Kidney capillary endothelial cell (primary cell): Measurements from ENCODE around the gene CFD.
"Not testable (repeated sequence)": the region's sequence is repeated elsewhere in the genome, so short reads cannot be mapped to it uniquely, and the experiment has no call there.

Source experiments
- DNase-seq: peaks from one replicate; pipeline ENCODE4 v3.0.0-alpha.2; 2018; ENCODE audit warnings: low spot score

CFD gene

GRCh38 chr19:852136-853013, 7.1 kb upstream of the CFD start, which contains the start of gene ELANE:
TSS of gene ELANE (plus strand) at chr19:852303. CDS start at chr19:852329, 26 bp downstream.
- DNase-seq = no peak

GRCh38 chr19:853014-853585, 6.4 kb upstream of the CFD start:
- no peak for DNase-seq

DNA sequence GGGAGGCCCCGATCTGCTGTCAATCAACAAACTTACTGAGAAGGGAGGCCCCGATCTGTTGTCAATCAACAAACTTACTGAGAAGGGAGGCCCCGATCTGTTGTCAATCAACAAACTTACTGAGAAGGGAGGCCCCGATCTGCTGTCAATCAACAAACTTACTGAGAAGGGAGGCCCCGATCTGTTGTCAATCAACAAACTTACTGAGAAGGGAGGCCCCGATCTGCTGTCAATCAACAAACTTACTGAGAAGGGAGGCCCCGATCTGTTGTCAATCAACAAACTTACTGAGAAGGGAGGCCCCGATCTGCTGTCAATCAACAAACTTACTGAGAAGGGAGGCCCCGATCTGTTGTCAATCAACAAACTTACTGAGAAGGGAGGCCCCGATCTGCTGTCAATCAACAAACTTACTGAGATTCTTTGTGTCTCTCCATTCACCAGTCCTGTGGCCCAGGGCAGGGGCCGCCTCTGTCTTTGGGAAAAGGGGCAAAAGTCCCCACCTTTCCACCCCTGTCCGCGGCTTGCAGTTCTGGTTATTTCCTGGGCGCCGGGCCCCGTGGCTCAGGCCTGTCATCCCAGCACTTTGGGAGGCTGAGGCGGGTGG, 5.7 kb upstream of the CFD start:
- DNase-seq = not testable (repeated sequence)

DNA sequence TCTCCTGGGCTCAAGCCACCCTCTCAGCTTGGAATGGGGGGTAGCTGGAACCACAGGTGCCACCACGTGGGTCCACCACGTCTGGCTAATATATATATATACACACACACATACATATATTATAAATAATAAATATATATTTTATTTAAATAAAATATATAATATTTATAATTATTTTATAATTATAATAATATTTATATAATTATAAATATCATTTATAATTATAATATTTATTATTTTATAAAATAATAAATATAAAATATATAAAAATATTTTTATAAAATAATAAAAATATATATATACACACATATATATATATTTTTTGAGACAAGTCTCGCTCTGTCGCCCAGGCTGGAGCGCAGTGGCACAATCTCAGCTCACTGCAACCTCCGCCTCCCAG, 4.9 kb upstream of the CFD start:
- DNase-seq = no peak

DNA sequence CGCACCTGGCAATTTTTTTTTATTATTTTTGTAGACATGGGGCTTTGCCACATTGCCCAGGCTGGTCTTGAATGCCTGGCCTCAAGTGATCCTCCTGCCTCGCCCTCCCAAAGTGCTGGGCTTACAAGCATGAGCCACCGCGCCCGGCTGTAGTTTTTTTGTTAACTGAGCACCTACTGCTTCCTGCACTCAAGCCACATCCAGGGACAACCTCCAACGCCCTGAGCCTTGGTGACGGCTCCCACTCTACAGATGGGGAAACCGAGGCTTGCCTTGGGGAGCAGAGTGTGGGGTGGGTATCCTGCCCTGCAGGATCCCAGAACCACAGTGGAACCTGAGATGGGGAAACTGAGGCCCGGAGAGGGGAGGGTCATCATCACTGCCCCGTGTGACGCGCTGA, 4.3 kb upstream of the CFD start:
- DNase-seq = no peak

- DNase-seq = no peak
Observed at GRCh38 chr19:855566-856120, 3.8 kb upstream of the CFD start.

- no peak for DNase-seq
Observed at GRCh38 chr19:858284-858683, 1.2 kb upstream of the CFD start.

DNA sequence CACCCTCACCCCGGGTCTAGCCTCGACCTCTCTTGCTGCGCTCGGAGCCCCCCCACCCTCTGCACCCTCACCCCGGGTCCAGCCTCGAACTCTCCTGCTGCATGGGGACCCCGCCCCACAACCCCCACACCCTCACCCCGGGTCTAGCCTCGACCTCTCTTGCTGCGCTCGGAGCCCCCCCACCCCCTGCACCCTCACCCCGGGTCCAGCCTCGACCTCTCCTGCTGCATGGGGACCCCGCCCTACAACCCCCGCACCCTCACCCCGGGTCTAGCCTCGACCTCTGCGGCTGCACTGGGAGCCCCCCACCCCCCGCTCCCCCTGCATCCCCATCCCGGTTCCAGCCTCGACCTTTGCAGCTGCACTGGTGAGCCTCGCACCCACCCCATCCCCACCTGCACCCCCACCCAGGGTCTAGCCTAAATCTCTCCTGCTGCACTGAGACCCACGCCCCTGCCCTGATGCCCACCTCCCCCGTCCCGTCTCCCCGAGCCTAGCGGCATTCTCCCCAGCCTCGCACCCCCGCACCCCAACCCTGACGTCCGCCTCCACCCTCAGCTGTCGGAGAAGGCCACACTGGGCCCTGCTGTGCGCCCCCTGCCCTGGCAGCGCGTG, 1.8 kb downstream of the CFD start:
- no peak for DNase-seq

- DNase-seq = no peak
Observed at GRCh38 chr19:861756-862580, 2.5 kb downstream of the CFD start.

DNA sequence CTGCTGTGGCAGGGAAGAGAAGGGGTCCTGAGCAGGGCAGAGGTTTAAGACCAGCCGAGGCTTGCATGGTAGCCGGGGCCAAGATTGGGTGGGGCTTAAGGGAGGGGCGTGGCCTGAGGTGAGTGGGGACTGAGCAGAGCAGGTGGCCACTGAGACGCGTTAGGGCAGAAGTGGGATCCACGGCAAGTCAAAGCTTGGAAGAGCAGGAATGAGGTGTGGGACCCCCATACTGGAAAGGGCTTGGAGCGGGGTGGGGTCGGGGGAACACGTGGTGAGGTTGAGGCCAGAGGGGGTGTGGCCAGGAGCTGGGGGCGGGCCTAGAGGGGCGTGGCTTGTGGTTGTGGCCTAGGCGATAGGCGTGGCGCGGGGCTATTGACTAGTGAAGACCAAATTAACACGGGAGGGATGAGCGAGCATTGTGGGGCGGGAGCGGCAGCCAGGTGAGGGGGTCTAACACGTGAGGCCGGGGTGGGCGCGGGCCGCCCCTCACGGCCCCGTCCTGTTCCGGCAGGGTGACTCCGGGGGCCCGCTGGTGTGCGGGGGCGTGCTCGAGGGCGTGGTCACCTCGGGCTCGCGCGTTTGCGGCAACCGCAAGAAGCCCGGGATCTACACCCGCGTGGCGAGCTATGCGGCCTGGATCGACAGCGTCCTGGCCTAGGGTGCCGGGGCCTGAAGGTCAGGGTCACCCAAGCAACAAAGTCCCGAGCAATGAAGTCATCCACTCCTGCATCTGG, 3.3 kb downstream of the CFD start:
- no peak for DNase-seq

DNA sequence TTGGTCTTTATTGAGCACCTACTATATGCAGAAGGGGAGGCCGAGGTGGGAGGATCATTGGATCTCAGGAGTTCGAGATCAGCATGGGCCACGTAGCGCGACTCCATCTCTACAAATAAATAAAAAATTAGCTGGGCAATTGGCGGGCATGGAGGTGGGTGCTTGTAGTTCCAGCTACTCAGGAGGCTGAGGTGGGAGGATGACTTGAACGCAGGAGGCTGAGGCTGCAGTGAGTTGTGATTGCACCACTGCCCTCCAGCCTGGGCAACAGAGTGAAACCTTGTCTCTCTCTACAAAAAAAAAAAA, 3.8 kb downstream of the CFD start:
- no peak for DNase-seq

- no peak for DNase-seq
Observed at GRCh38 chr19:866769-867300, 7.4 kb downstream of the CFD start.

- DNase-seq = no peak
Observed at GRCh38 chr19:867301-867793, 7.9 kb downstream of the CFD start.

GRCh38 chr19:867855-868457, 8.5 kb downstream of the CFD start:
- no peak for DNase-seq

GRCh38 chr19:868458-869244, 9.2 kb downstream of the CFD start:
- DNase-seq = no peak

DNA sequence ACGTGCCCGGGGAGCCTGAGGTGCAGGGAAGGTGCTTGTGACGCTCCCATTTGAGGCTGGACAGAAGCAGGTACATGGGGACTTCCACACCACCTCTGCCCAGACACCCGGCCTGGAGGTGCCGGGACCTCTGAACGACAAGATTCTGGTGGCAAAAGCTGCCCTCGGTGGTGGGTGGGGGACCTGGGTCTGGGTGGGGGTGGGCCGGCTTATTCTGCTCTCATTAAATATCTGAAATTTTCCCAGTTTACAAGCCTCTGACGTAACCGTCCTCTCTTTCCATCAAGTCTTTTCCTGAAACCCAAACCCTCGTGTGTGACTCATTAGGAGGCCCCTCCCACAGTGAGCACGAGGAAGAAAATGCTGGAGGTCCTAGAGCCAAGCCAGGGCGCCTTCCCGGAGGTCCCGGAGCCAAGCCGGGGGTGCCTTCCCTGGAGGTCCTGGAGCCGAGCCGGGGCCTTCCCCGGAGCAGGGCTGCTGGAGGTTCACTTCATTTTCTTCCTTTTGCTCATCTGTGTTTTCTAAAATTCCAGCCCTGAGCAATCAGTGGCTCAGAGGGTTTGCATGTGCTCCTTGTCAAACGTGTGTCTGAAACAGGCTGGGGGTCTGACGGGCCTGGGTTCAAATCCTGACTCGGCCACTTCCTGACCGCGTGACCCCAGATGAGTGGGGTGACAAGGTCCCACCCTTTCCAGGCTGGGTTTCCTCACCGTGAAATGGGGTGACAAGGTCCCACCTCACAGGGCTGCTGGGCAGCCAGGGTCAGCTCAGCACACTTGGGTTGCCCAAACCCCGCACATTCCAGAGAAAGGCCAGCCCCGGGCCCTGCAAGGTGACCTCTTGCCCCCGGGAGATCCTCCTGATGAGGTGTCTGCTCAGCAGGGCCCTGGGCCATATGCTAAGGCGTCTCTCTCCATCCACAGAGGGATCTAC, 10.0 kb downstream of the CFD start:
- no peak for DNase-seq

GRCh38 chr19:870314-870713, 10.8 kb downstream of the CFD start:
- DNase-seq = no peak

DNA sequence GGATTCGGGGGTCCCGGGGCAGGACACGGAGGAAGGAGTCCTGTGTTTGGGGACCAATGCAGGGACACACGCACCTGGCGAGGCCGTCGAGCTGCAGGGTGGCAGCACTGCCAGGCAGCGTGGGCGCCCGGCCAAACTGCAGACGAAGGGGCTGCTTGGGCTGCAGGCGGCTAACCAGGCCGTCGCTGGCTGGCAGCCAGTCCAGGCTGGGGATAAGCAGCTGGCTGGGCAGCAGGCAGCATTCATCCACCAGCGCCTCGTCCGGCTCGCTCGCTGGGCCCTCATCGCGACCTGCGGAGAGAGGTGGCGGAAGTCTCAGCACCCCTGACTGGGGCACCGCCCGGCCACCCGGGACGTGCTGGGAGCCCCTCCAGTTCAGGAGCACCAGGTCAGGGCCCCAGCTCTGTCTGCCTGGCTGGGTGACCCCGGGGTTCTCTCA, 11.5 kb downstream of the CFD start:
- DNase-seq = no peak
